Measurements from ENCODE around the gene MAP3K10. TPM values are rescaled to one million over a fixed set of nuclear protein-coding genes. Genes with fewer than 3 reads are reported as not detected.

The MAP3K10 gene
- total RNA-seq, 1 donor from 2014 or later: 31.4 TPM

DNA sequence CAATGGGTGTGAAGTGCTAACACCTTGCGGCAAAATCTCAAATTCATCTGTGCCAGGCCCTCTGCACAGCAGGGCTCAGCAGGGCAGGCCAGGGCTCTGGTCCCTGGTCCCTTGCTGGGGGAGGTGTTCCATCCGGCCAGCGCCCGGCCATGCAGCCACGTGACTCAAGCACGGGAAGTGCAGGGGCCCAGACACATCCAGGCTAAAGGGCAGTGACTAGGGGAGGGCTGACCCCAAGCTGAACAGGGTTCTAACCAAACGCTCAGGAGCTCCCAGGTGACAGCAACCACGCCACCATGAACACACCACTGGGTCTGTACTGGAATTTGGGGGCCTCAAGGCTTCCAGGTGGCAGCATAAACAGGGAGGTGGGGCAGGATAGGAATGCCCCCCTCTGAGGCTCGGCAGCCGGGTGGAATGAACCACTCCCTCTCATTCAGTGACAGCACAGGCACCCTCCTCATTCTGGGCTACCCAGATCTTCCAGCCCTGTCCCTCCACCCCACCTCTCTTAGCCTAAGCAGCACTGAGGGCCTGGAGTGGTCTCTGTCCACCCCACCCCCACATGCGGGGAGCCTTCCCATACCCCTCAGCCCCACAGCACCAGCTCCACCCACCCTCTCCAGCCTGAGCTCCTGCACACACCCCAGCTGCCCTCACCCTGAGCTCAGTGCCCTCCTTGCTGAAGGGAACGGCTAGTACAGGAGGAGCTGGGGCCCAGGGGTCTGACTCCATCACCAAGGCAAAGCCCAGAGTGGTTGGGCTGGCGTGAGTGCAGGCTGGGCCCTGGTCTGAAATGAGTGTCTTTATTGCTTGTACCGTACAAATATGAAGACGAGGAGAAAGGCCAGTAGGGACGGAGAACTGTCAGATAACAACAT, 40.6 kb downstream of the MAP3K10 start:
- no peak for FAIRE-seq
- DNase-seq (ENCODE audit: low spot score in 2 of 2): no peak

DNA sequence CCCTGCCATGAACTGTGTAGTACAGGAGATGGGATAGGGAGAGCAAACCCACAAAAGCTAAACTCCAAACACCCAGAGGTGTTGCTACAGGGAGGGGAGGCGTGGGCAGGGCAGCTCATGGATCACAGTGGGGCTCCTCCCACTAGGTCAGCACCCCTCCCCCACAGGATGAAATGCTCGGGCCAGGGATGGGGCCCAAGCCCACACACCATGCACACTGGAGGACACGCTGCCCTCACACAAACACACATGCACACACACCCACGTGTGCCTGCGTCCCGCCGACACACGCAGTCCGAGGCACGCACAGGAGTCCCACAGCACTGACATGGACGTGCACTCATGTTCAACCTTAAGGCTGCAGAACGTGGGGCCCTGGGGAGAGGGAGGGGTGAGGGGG, 41.3 kb downstream of the MAP3K10 start:
- no peak for FAIRE-seq
- no peak for DNase-seq (ENCODE audit: low spot score in 2 of 2)

DNA sequence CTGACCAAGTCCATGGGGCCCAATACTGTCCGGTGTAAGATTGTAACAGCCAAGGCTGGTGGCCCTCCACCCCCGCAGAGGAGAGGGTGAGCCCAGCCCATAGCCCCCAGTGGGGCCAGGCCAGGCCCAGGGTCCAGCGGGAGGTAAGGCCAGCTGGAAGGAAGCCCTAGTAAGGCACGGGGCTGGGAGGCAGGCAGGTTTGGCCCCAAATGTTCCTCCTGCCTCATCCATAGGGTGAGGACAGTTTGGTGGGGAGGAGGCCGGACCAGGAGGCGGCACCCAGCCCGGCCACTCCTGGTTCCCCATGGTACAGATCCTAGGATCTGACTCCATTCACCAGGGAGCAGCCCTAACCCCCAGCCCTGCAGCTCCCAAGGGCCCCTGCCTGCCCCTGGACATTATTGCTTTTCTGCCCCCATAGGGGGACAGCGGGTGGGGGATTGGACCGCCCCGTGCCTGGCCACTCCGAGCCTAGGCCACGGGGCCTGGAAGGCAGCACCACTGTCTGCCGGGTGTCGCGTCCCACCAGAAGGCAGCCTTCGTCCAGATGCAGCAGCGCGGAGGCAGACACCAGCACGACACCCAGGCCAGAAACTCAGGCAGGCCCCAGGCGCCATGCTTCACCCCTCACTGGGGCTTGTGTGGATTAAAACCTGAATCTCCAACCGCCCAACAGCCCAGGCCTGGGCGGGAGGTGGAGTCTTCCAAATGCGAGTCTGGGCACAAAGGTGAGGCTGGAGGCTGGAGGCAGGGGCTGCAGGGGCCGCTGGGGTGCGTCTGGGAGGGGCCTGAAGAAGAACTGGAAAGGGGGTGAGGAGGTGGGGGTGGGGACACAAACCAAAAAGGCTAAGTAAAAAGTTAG, 42.0 kb downstream of the MAP3K10 start:
- no peak for FAIRE-seq
- DNase-seq (ENCODE audit: low spot score in 2 of 2): no peak

DNA sequence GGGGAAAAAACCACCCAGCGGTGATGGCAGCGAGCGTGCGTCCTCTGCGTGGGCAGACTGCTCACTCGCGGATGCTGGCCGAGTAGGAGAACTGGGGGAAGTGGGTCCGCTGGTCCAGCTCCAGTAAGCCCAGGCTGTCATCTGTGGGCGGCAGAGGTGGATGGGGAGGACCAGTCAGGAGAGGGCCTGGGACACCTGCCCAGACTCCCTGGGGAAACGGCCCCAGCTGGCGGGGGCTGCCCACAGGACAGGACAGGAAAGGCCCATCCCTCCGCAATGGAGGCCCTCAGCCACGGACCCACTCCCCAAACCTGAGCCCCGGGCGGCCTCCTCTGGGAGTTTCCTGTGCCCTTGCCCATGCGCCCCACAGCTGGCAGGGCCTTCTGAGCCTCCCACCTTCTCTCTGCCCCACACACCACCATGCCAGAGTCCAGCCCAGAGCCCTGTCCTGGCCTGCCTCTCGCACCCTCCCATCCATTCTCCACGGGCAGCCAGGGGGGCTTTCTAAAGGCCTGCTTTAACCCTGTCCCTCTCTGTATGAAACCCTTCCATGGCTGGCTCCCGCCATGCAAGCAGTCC, 42.7 kb downstream of the MAP3K10 start:
- no peak for FAIRE-seq
- peak in 1 of 2 donors; percentile 56 for DNase-seq (ENCODE audit: low spot score in 2 of 2)

DNA sequence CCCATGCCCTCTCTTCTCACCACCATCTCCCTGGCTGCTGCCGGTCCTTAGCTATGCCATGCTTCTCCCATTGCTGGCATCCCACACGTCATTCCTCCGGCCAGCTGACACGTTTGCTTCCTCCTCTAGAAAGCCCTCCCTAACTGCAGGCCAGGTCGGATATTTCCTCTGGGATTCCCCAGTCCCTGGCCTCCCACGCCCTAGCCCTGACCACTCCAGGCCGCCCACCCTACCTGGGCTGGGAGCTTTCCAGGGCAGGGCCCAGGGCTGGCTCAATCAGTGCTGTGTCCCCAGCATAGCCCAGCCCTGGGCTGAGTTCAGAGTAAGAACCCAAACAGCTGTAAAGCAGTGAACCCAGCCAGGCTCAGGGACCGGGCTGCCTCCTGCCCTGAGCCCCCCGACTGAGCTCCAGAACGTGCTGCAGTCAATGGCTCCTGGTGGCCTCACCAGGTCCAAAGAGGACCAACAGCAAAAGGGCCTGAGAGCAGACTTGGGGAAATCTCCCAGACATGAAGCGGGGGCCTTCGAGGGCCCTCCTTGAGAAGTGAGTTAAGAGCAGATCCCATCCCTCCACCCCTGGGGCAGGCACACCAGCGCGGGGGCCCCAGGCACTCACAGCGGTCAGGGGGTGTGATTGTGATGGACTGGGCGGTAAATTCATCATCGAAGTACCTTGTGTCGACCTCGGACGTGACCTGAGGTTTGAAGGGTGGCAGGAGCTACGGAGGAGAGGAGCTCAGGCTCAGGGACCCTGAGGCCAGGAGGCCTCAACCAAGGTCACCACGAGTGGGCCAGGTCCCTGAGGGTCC, 43.4 kb downstream of the MAP3K10 start:
- no peak for FAIRE-seq

DNA sequence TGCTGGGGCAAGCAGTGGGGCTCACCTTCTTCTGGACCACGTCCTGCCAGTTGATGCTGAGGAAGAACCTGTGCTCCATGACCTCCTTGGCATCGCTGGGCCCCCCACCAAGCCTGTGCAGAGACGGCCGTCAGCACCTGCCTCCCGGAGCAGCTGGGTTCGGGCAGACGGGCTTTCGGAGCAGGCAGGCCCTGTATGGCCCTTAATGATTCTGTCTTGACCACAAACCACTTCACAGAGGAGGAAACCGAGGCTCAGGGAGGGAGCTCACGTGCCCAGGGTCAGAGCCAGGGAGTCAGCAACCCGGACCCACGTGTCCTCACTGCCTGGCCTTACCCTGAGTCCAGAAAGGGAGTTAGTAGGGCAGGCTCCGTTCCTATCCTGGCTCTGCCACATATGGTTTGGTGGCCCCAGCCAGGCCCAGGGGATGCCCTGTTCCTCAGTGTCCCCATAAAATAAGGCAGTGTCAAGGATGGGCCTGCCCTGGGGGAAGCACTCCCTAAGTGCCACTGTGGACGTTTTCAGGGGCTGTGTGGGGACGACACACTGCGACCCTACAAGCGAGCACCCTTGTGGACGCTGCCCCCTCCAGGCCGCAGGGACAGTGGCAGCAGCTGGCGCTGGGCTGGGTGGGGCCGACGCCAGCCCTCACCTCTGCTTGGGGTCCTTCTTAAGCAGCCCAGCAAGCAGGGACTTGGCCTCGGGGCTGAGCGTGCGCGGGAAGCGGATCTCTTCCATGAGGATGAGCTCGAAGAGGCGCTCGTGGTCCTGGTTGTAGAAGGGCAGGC, 44.2 kb downstream of the MAP3K10 start:
- DNase-seq (ENCODE audit: low spot score in 2 of 2): no peak
- FAIRE-seq: no peak

More for the DNA sequence above, 43.4 kb downstream of the MAP3K10 start:
- no peak for DNase-seq (ENCODE audit: low spot score in 2 of 2)

DNA sequence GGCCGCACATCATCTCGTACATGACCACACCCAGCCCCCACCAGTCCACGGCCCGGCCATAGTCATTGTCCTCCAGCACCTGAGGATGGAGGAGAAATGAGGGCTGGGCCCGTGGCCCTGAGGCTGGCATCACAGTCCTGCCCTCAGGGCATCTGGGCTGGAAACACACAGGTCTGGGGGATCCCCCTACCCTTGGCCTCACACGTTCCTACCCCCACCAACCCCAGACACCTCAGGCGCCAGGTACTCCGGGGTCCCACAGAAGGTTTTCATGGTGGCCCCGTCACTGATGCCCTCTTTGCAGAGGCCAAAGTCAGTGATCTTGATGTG, 44.8 kb downstream of the MAP3K10 start:
- FAIRE-seq: no peak
- no peak for DNase-seq (ENCODE audit: low spot score in 2 of 2)

DNA sequence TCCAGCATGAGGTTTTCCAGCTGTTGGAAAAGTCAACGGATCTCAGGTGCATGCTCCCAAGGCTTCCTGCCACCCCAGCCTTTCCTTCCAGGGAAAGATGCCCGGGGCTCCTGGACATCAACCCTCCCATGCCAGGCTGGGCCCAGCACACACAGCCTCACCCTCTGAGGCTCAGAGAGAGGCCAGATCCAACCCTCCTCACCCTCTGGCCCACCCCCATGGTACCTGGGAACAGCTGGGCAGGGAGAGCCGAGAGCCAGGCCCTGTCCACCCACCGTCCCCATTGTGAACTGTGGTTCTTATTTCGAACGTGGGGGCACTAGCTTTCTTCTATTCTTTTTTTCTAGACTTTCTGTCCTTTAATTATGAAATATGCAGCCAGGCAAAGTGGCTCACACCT, 45.1 kb downstream of the MAP3K10 start:
- DNase-seq (ENCODE audit: low spot score in 2 of 2) (no peak), FAIRE-seq (no peak)

DNA sequence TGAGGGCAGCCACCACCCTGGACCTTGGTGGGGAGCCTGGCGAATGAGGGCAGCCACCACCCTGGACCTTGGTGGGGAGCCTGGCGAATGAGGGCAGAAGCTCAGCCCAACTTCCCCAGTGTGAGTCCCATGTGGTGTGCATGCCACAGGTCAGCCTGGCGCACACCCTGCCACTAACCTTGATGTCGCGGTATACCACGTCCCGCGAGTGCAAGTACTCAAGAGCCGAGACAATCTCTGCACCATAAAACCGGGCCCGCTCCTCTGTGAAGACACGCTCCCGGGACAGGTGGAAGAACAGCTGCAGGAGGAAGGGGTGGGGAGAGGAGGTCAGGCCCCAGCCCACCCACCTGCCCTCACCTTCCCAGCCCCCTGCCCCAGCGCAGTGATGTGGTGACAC, 46.6 kb downstream of the MAP3K10 start:
- no peak for FAIRE-seq
- no peak for DNase-seq (ENCODE audit: low spot score in 2 of 2)

DNA sequence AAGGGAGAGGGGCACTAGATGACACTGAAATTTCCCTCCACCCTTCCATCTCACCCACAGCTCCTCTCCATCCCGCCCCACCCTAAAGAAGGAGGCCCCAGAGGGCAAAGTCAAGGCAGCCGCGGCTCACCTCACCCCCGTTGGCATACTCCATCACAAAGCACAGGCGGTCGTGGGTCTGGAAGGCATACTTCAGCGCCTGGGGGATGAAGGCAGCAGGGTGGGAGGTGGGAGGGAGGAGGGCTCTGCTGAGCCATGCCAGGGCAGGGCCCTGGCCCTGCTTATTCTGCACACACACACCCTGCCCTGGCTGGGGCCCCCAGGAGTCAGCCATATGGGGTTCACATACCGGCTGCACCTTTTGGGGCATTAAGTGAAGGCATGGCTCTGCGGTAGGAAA, 47.5 kb downstream of the MAP3K10 start:
- no peak for FAIRE-seq
- DNase-seq (ENCODE audit: low spot score in 2 of 2): no peak

DNA sequence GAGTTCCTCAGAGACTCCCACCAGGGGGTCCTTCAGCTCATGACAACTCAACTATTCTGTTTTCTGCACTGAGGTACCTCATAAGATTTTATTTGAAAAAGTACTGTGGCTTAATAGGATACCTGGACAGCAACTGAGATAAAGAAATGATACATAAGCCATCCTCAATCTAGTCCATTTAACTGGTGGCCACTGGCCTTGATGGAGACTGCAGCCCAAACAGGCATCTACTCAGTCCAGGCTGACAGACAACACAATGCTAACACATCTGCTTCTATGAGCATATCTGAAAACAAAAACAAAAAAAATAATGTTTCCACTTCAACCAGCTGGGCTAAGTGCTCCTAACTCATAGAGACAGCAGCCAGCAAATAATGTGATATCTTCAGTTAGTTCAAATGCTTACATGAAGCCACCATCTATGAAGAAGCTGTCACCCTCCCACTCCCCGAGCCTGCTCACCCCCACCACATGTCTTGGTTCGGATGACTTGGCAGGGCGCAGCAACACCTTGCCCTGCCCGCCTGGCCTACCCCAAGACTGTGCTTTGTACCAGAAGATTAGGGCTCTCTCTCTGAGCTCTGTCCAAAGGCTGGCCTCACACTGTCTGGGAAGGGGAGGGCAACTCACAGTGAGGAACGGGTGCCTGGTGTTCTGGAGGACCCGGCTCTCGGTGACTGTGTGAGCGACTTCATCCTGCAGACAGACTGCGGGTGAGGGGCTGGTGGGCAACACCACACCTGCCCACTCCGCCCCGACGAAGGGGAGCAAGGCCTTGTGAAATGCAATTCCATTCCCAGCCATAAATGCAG, 48.4 kb downstream of the MAP3K10 start:
- FAIRE-seq (no peak), DNase-seq (ENCODE audit: low spot score in 2 of 2) (no peak)

DNA sequence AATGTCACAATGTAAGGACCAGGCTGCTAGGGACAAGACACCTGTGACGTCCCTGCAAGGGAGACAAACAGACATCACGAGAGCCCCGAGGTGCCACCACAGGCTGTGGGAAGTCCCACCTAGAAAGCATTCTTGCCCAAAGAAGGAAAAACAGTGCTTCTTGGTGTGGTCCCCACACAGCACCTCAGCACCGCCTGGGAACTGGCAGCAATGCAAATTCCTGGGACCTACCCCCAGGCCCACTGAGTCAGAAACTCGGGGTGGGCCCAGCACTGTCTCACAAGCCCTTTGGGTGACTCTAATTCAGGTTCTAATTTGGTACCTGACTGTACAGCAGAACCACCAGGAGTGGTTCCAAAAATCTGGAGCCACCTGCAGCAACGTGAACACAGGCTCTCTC, 49.1 kb downstream of the MAP3K10 start:
- FAIRE-seq (no peak), DNase-seq (ENCODE audit: low spot score in 2 of 2) (no peak)

DNA sequence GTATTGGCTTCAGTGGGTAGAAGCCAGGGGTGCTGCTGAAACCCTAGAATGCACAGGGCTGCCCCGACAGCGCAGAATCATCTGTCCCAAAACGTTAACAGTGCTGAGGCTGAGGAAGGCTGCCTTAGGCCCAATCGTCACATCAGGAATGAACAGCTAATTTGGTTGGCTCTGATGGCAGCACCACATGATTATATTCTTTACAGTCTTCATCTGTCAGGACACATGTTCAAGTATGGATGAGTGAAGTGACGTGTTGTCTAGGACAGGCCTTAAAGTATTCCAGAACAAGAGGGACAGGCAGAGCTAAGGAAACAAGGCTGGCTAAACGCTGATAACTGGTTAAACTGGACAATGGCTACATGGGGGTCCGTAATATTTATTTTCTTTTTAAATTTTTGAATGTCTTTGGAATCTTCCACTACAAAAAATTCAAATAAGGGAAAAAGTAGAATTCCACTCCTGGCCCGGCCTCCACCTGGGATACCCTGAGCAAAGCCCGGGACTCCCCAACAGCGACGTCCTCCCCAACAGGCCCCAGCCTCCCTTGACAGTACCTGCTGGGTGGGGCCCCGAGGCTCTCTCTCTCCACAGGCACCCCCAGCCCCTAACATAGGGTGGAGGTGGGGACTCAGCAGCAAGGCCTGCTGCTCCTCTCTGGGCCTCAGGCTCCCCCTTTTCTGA, 50.0 kb downstream of the MAP3K10 start:
- DNase-seq (ENCODE audit: low spot score in 2 of 2): no peak

DNA sequence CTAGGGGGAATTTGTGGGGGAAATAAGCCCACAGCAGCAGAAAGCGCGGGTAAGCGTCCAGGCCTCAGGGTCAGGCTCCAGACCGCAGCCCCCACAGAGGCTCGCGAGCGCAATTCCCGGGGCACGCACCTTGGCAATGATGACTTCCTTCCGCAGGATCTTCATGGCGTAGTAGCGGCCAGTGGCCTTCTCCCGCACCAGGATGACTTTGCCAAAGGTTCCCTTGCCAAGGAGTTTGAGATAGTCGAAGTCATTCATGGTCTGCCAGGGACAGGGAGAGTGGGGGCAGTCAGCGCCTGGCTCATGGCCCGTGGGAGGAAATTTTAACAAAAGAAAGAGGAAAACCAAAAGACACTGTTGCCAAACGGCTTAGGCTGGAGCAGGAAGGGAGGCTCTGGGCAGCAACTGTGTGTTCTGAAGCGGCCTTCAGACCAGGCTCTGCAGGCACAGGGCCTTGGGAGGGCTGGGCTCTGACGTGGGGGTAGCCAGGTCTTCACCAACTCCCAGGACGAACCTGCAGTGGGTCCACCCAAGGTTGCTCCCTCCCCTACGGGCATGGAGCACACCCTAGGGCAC, 50.7 kb downstream of the MAP3K10 start:
- DNase-seq (ENCODE audit: low spot score in 2 of 2) (peak; percentile 78 to 79), FAIRE-seq (peak; percentile 8)

More for the DNA sequence above, 50.0 kb downstream of the MAP3K10 start:
- no peak for FAIRE-seq

DNA sequence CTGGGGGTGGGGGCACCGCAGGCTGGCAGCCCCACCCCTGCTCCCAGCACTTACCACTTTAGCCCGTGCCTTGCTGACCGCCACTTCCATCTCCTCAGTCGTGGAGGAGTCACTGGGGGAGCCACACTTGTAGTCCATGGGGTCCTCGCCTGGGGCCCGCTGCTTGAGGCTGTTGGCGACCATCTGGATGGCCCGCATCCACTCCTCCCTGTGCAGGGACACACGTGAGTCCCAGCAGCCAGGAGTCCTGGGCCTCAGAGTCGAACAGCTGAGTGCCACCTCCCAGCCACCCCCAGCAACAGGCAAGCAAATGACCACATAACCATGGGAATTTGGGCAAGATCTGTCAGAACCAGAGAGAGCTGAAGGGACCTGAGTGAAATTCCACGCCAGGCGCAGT, 51.3 kb downstream of the MAP3K10 start:
- no peak for DNase-seq (ENCODE audit: low spot score in 2 of 2)
- FAIRE-seq: no peak

DNA sequence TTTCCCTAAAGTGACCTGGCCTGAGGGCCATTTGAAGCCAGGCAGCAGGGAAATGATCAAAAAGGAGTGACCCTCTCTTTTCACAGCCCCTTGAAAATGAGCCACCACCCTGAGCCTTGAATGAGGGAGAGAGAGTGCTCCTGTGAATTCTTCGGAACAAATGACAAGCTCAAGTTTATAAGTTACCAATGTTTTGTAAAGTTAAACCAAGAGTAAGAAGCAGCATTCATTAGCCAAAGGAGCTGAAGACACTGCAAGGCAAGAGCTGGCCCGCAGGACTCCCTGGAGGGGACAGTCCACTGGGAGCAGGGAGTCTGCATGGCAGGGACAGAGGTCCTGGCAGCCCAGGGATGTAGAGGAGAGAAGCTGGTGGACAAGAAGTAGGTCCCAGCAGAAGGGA, 52.0 kb downstream of the MAP3K10 start:
- FAIRE-seq: no peak
- DNase-seq (ENCODE audit: low spot score in 2 of 2): no peak

DNA sequence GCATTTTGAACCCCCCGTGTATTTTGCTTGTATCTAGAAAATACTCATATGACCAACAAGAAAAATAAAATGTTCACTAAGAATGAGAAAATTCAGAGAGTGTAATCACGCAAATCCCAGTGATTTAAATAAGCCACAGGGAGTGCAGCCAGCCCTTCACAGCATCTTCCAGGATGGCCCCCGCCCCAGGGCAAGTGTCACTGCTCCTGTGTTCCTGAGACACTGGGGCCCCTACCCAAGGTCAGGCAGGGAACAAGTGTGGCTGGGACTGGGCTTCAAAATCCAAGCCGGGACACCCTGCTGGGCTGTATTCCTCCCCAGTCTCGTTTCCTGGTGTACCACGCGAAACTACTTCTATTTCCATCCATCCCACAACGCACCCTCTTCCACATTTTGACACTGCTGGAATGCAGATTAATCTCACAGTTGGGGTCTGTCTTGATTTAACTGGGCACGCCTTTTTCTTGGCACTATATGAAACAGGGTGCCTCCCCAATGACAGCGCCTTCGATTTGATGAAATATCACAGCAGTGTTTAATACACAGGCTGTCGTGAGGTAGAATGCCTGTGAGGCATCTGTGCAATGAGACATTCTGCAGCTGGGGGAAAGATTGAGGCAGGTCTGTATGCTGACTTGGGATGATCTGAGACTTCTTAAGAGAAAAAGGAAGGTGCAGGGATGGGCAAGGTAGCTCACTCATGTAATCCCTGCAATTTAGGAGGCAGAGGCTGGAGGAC, 53.5 kb downstream of the MAP3K10 start:
- FAIRE-seq: no peak
- no peak for DNase-seq (ENCODE audit: low spot score in 2 of 2)
